K562 (cell line): ENCODE results near the gene RHBDF2. TPM values are rescaled to one million over a fixed set of nuclear protein-coding genes. Genes with fewer than 3 reads are reported as not detected.

Experiments used
- ATAC-seq: fragments of 200-7000 bp; cut with Tn5 transposase; 3 replicates; pipeline ENCODE4 v1.9.1; 2020; ENCODE audit warnings: moderate library complexity
- BruUV-seq: library from RNA; stranded (reverse); fragments of 400-500 nt; replicated peaks from 2 replicates; lab custom pipeline; 2021; lab: Mats Ljungman, UMichigan
- CTCF ChIA-PET: fragments of 300-600 bp; formaldehyde crosslinking; extraction: SDS; loops from one replicate; lab custom pipeline; 2021; ENCODE audit warnings: low intra/inter-chr PET ratio; lab: Yijun Ruan, JAX
- POLR2A ChIA-PET: fragments of 300-600, 350-650 bp; sonication (Branson Sonifier 250); formaldehyde crosslinking; extraction: SDS; loops from one replicate; lab custom pipeline; 2021; ENCODE audit warnings: antibody characterized with exemption, inconsistent platforms; lab: Yijun Ruan, JAX
- DNase-seq, 4 experiments: peaks; one replicate each; pipeline versions ENCODE4 v3.0.0 to v3.0.0-alpha.2; 2011 to 2018; ENCODE audit warnings: low spot score in 3 of 4, mixed read lengths in 3 of 4; ENCODE audit errors: extremely low read depth in 1 of 4
- FAIRE-seq: peaks from 2 replicates; lab custom pipeline; 2011; peaks lifted over from hg19 to GRCh38; lab: Jason Lieb, UNC
- H2AFZ ChIP-seq: 2 replicates; pipeline ENCODE4 v1.6.0; 2011; ENCODE audit warnings: low read depth, low read length, control low read depth, inconsistent platforms
- H3K27ac ChIP-seq: fragments of 200-600 bp; 3 replicates; pipeline ENCODE4 v1.8.0; 2011; ENCODE audit warnings: low read depth, mild to moderate bottlenecking, control low read depth, inconsistent platforms, low read length, moderate library complexity, mixed read lengths; ENCODE audit errors: extremely low read depth
- H3K27me3 ChIP-seq, 2 experiments: fragments of 300-600 bp in 1 of 2; 2 replicates in 1 of 2; 3 replicates in 1 of 2; pipeline versions ENCODE4 v1.6.0 to v1.8.0; 2011; ENCODE audit warnings: inconsistent platforms in 2 of 2, low read length in 2 of 2, mild to moderate bottlenecking in 1 of 2, mixed read lengths in 1 of 2, moderate library complexity in 1 of 2; ENCODE audit not compliant: control insufficient read depth in 2 of 2, insufficient read depth in 2 of 2
- H3K36me3 ChIP-seq: fragments of 300-600 bp; 3 replicates; pipeline ENCODE4 v1.8.0; 2011; ENCODE audit warnings: mild to moderate bottlenecking, low read length, inconsistent platforms; ENCODE audit not compliant: control insufficient read depth, insufficient read depth
- H3K4me1 ChIP-seq, 2 experiments: fragments of 200-600 bp in 1 of 2; replicated peaks in 1 of 2; 2 replicates in 1 of 2; 3 replicates in 1 of 2; pipeline versions ENCODE4 v1.5.1 to v1.8.0; 2011; ENCODE audit warnings: inconsistent platforms in 2 of 2, low read length in 2 of 2, mild to moderate bottlenecking in 1 of 2, mixed read lengths in 1 of 2, moderate library complexity in 1 of 2; ENCODE audit not compliant: control insufficient read depth in 2 of 2, insufficient read depth in 2 of 2
- H3K4me2 ChIP-seq: 2 replicates; pipeline ENCODE4 v1.6.1; 2011; ENCODE audit warnings: low read length, control low read depth, inconsistent platforms, mixed read lengths; ENCODE audit not compliant: insufficient read depth
- H3K4me3 ChIP-seq: fragments of 200-600 bp; sonication (generic), shearing (Covaris generic); 2 replicates; pipeline ENCODE4 v1.5.1; 2016; ENCODE audit warnings: control low read depth, inconsistent platforms
- H3K79me2 ChIP-seq: fragments of 200-600 bp; 3 replicates; pipeline ENCODE4 v1.8.0; 2011; ENCODE audit warnings: low read length, inconsistent platforms; ENCODE audit not compliant: control insufficient read depth, insufficient read depth
- H3K9ac ChIP-seq, 2 experiments: 2 replicates each; pipeline versions ENCODE4 v1.6.0 to v1.6.1; 2011; ENCODE audit warnings: low read depth in 2 of 2, low read length in 2 of 2, control low read depth in 1 of 2, inconsistent platforms in 1 of 2, mild to moderate bottlenecking in 1 of 2, mixed read lengths in 1 of 2; ENCODE audit not compliant: insufficient read depth in 1 of 2
- H3K9me1 ChIP-seq: one replicate; pipeline ENCODE4 v1.6.0; 2011; ENCODE audit warnings: inconsistent platforms, mild to moderate bottlenecking, low read length, moderate library complexity; ENCODE audit not compliant: control insufficient read depth, insufficient read depth
- H3K9me3 ChIP-seq: replicated peaks from 2 replicates; pipeline ENCODE4 v1.5.1; 2011; ENCODE audit warnings: low read depth, low read length, inconsistent platforms; ENCODE audit not compliant: control insufficient read depth, insufficient read depth
- H4K20me1 ChIP-seq: replicated peaks from 2 replicates; pipeline ENCODE4 v1.6.1; 2011; ENCODE audit warnings: low read length, inconsistent platforms, mixed read lengths; ENCODE audit not compliant: control insufficient read depth, insufficient read depth
- CREM ChIP-seq: IDR thresholded peaks from 2 replicates; pipeline ENCODE4 v1.6.1; 2014; ENCODE audit warnings: antibody characterized with exemption, low read depth
- HNRNPLL ChIP-seq: fragments of 200-400 bp; formaldehyde crosslinking; IDR thresholded peaks from 2 replicates; pipeline ENCODE4 v1.6.1; 2017; ENCODE audit warnings: low read length, low read depth, mild to moderate bottlenecking; ENCODE audit not compliant: poor library complexity, severe bottlenecking
- KLF16 ChIP-seq: IDR thresholded peaks from 2 replicates; pipeline ENCODE4 v1.6.1; 2016; ENCODE audit warnings: antibody characterized with exemption
- MGA ChIP-seq: fragments of 450-650 bp; IDR thresholded peaks from 2 replicates; pipeline ENCODE4 v1.6.1; 2016; ENCODE audit warnings: mild to moderate bottlenecking, moderate library complexity
- RCOR1 ChIP-seq, 2 experiments: IDR thresholded peaks; 2 replicates each; pipeline ENCODE4 v1.6.1; 2012; ENCODE audit warnings: low read depth in 2 of 2, low read length in 2 of 2, borderline replicate concordance in 1 of 2, improper control_type of control experiment in 1 of 2
- SETDB1 ChIP-seq: IDR thresholded peaks from one replicate; pipeline ENCODE4 v1.6.1; 2012; ENCODE audit warnings: low read length, control low read depth, inconsistent platforms
- SMARCA5 ChIP-seq: fragments of 450-650 bp; IDR thresholded peaks from 2 replicates; pipeline ENCODE4 v1.6.1; 2016
- TFE3 ChIP-seq: fragments of 450-650 bp; formaldehyde crosslinking; IDR thresholded peaks from 2 replicates; pipeline ENCODE4 v1.4.0; 2020; ENCODE audit warnings: mild to moderate bottlenecking, mixed read lengths
- ZC3H4 ChIP-seq: sonication (generic); formaldehyde crosslinking; IDR thresholded peaks from 2 replicates; pipeline ENCODE4 v1.9.0; 2021; ENCODE audit warnings: missing genetic modification reagents, borderline replicate concordance
- WGBS: fragments of 100-300 bp; shearing (Covaris generic); methylation state at CpG from one replicate; pipeline ENCODE4 v1.1.6; 2016; ENCODE audit warnings: low coverage, mixed read lengths; ENCODE audit not compliant: insufficient coverage; ENCODE audit errors: missing lambda C conversion rate; 5-methylcytosine and 5-hydroxymethylcytosine counted together
- in situ Hi-C: fragments of 300-500 bp; cut with MboI; formaldehyde crosslinking; loops from 4 replicates; pipeline ENCODE4 v1.15.0; 2018; ENCODE audit warnings: inconsistent platforms, mixed read lengths
- intact Hi-C: fragments of 100-400 bp; cut with micrococcal nuclease; formaldehyde crosslinking; loops from 2 replicates; pipeline ENCODE4 v1.14.2; 2022
- polyA plus RNA-seq, 8 experiments: library from polyadenylated mRNA; depleted of rRNA in 4 of 8; stranded (reverse) in 5 of 8; unstranded in 3 of 8; fragments of >200 nt; fragmentation: Nextera tagmentation in 2 of 8; fragmentation: Illumina TruSeq in 1 of 8; extraction: Ambion mirVana in 2 of 8; extraction: Trizol in 1 of 8; gene quantifications; 2 replicates each; pipeline versions ENCODE4 v1.2.1 to v1.2.3, GENCODE V29; 2011 to 2014; ENCODE audit warnings: inconsistent platforms in 1 of 8, missing spikeins in 1 of 8
- total RNA-seq, 7 experiments: library from RNA; depleted of rRNA in 6 of 7; stranded (reverse); fragments of >200 nt in 6 of 7; fragmentation: Illumina TruSeq in 2 of 7; extraction: Trizol in 2 of 7; gene quantifications; 2 replicates each; pipeline versions ENCODE4 v1.2.1 to v1.2.3, GENCODE V29; 2011 to 2021; ENCODE audit warnings: low replicate concordance in 1 of 7

The RHBDF2 gene
- total and polyA plus RNA-seq, 9 of the 15 experiments (the other 6 are each of a cell fraction or from before 2014, with no cell fraction given): 0.04 to 2.8 (median 1.1) TPM

DNA sequence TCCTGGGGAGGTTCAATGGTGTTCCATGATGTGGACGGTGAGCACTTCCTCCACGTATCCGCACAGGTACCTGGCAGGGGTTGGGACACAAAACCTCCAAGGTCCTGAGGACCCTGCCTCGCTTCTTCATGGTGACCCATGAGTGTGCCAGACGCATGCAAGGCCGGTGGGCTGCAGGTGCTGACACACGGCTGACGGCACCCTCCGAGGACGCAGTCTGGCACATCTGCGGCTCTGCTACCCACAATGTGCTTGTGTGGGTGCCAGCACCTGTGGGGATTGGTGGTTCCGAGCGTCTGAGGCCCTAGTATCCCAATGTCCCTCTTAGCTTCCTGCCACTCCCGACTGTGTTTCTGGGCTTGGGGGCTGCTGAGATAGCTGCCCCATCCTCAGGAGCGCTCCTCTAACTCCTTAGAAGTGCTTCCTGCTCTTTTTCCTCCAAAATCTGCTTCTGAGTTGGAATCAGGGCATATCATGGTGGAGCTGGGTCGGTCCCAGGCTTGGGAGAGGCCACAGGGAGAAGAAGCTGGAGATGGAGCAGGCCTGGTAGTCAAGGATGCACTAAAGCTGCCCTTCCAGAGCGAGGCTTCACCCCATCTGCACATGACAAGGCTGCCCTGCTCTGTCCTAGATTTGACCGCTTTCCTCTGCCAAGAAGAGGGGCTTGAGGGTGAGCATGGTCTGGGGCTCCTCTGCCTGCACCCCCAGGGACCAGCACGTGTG lies 34.7 kb upstream of the RHBDF2 start:
- H3K27me3 ChIP-seq: no peaks in the 10 kb centered on the region

More for the DNA sequence above, 34.7 kb upstream of the RHBDF2 start:
- Histone ChIP-seq H4K20me1 (no peaks in the 10 kb centered on the region), H3K27ac (no peak overlapping the region), H3K4me2 (no peak overlapping the region), H3K4me3 (no peak overlapping the region), H2AFZ (no peak overlapping the region), H3K79me2 (no peaks in the 10 kb centered on the region), H3K9ac (peak overlapping the region in 1 of 2 experiments; percentile 48; a peak in 2 of 4 replicates), H3K9me1 (no peaks in the 10 kb centered on the region), H3K4me1 (peaks cover 10 to 50% of the 10 kb centered on the region in 2 experiments; a peak in 4 of 5 replicates), H3K9me3 (no peaks in the 10 kb centered on the region), H3K36me3 (no peaks in the 10 kb centered on the region)
- no peak for FAIRE-seq
- 58% methylated on average over 19 of the region's 19 CpGs for WGBS
- ChIA-PET POLR2A (interaction anchor here (0.7 to 1.4 kb wide), 4 partner anchors 13 to 199 kb away, joined by 3 to 5 read pairs (median 3); no protein-coding TSS in a partner anchor), CTCF (no interaction called here)
- no peak for ATAC-seq
- intact Hi-C loops (no loop called here), in situ Hi-C loops (no loop called here)
- DNase-seq: no peak
- BruUV-seq: no TSS peak
- TF ChIP-seq CREM (no peak), RCOR1 (IDR thresholded peaks at IDR 0.05; ENCODE audit: borderline replicate concordance in 1 of 2, low read depth in 2 of 2, low read length in 2 of 2) (no peak), SETDB1 (no peak), ZC3H4 (CRISPR knock-in tag) (no peak), KLF16 (no peak), HNRNPLL (no peak), SMARCA5 (no peak), MGA (no peak), TFE3 (CRISPR knock-in tag) (no peak)
- TF ChIP-seq, all 486 proteins: peak for 0
